AG04449 (cell line): ENCODE results near the gene CCDC183.
"Not testable (repeated sequence)": the region's sequence is repeated elsewhere in the genome, so short reads cannot be mapped to it uniquely, and the experiment has no call there.

ENCODE experiments used
- CTCF ChIA-PET: fragments of 350-600 bp; formaldehyde crosslinking; extraction: SDS; loops from one replicate; lab custom pipeline; 2021; ENCODE audit warnings: antibody characterized with exemption; lab: Yijun Ruan, JAX
- POLR2A ChIA-PET: fragments of 400-600, 350-600 bp; formaldehyde crosslinking; extraction: SDS; loops from one replicate; lab custom pipeline; 2020; ENCODE audit warnings: antibody characterized with exemption, inconsistent platforms; lab: Yijun Ruan, JAX
- DNase-seq: peaks from one replicate; pipeline ENCODE4 v3.0.0-alpha.2; 2010; ENCODE audit warnings: low read depth, low spot score
- H3K4me3 ChIP-seq: 2 replicates; pipeline ENCODE4 v1.5.1; 2011; ENCODE audit warnings: low read depth, mild to moderate bottlenecking, control low read depth, low read length
- TF ChIP-seq, protein P1 (sequence below): IDR thresholded peaks from one replicate; pipeline ENCODE4 v1.5.1; 2011; ENCODE audit warnings: mild to moderate bottlenecking, moderate library complexity, low read length, control low read depth, inconsistent platforms; ENCODE audit not compliant: insufficient read depth; ENCODE audit errors: missing control alignments

CCDC183 gene

DNA sequence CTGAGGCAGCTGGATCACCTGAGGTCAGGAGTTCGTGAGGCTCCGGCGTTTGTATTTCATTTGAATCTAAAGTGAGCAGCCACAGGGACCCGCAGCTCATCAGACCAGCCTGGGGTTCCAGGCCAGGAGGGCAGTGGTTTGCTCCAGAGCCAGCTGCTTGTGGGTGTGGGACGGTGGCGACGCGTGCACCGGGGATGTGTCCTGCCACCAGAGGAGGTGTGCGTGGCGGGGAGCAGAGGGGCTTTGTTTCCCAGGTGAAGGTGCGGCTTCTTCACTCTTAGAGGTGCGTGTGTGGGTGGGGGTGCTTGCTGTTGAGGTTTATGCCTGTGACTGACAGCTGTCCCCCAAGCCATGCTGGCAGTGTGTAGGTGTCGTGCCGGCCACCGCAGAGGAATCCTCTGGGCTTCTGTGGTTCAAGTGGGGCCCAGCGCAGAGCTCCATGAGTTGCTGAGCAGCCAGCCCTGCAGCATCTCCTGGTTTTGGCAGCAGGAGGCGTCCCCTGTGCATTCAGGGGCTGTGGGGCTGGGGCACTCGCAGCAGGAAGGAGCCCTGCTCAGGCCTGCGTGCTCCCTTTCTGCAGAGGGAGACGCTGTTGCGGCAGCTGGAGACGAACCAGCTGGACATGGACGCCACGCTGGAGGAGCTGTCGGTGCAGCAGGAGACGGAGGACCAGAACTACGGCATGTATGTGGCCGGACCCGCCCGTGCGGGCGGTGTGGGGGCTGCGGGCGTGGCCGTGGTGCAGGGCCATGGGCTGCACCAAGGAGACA, 39.2 kb downstream of the CCDC183 start:
- ChIA-PET POLR2A (interaction anchor here (1.2 kb wide), 1 partner anchor 27 kb away, joined by 4 read pairs; the partner anchor contains the start of gene RABL6), CTCF (interaction anchor here (1.0 to 1.3 kb wide), 4 partner anchors 8 to 194 kb away, joined by 3 to 4 read pairs (median 4); no protein-coding TSS in a partner anchor)
- no peak for DNase-seq
- TF ChIP-seq, protein P1, sequence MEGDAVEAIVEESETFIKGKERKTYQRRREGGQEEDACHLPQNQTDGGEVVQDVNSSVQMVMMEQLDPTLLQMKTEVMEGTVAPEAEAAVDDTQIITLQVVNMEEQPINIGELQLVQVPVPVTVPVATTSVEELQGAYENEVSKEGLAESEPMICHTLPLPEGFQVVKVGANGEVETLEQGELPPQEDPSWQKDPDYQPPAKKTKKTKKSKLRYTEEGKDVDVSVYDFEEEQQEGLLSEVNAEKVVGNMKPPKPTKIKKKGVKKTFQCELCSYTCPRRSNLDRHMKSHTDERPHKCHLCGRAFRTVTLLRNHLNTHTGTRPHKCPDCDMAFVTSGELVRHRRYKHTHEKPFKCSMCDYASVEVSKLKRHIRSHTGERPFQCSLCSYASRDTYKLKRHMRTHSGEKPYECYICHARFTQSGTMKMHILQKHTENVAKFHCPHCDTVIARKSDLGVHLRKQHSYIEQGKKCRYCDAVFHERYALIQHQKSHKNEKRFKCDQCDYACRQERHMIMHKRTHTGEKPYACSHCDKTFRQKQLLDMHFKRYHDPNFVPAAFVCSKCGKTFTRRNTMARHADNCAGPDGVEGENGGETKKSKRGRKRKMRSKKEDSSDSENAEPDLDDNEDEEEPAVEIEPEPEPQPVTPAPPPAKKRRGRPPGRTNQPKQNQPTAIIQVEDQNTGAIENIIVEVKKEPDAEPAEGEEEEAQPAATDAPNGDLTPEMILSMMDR: no peak
- no peak overlapping the region for H3K4me3 ChIP-seq

DNA sequence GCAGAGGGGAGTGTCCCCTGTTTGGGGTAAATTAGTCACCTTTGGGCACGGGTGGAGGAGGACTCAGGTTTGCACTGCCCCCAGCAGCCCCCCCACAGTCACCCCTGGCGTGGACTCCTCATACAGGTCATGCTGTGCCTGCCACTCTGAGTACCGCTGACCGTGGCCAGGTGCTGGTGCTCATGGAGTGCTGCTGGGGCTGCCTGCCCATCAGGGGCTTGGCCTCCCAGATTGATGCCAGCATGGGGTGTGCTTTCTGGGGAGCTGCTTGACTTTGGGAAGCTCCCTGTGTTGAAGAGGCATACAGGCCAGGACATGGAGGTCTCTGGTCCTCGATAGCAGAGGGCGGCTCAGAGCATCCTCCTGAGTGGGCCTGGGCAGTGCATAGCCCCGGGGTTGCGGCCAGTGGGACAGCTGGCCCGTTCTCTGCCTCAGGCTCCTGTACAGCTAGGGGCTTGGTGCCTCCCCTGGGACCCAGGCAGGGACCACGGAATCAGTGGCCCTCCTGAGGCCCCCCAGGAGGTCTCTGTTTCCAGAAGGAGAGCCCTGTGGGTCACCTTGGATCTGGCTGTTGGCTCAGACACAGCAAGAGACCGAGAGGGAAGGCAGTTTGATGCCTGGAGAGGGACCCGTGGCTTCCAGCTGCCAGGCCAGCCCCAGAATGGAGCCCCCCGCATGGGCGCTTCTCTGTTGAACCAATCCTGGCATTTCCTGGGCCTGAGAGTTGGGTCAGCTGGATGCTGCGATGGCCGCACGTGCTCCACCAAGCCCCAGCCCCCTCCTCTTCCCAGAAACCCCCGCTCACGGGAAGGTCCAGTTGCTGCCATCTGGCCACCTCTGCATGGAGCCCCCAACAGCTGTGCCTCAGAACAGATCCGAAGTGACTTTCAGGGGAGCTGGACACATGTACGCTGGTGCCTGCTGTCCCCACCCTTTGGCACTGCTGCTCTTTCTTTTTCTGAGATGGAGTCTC, 40.1 kb downstream of the CCDC183 start:
- H3K4me3 ChIP-seq: no peak overlapping the region
- CTCF ChIA-PET: interaction anchor here (1.2 to 1.3 kb wide), 3 partner anchors 17 to 193 kb away, joined by 3 to 4 read pairs (median 4); no protein-coding TSS in a partner anchor
- POLR2A ChIA-PET: interaction anchor here (1.2 kb wide), 1 partner anchor 28 kb away, joined by 4 read pairs; the partner anchor contains the start of gene RABL6
- no peak for DNase-seq
- TF ChIP-seq, protein P1: no peak

DNA sequence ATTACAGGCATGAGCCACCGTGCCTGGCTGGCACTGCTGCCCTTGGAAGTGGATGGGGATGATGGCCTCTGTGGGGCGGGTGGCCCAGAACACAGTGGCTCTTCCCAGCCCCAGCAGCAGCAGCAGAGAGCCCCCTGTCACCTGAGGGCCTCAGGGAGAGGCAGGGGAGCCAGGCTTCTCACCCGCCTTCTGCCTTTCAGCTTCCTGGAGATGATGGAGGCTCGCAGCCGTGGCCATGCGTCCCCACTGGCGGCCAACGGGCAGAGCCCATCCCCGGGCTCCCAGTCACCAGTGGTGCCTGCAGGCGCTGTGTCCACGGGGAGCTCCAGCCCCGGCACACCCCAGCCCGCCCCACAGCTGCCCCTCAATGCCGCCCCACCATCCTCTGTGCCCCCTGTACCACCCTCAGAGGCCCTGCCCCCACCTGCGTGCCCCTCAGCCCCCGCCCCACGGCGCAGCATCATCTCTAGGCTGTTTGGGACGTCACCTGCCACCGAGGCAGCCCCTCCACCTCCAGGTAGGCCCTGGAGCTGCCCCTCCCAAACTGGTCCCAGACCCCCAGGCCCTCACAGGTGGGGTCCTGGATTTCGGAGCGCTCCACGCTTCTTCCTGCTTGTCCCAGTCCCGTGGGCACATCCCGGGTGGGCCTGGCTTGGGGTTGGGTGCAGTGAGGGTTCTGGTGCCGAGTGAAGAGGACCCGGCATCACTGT, 41.2 kb downstream of the CCDC183 start:
- ChIA-PET POLR2A (interaction anchor here (1.8 kb wide), 1 partner anchor 10 kb away, joined by 6 read pairs; no protein-coding TSS in a partner anchor), CTCF (no interaction called here)
- no peak for DNase-seq
- no peak overlapping the region for H3K4me3 ChIP-seq
- TF ChIP-seq, protein P1: no peak

DNA sequence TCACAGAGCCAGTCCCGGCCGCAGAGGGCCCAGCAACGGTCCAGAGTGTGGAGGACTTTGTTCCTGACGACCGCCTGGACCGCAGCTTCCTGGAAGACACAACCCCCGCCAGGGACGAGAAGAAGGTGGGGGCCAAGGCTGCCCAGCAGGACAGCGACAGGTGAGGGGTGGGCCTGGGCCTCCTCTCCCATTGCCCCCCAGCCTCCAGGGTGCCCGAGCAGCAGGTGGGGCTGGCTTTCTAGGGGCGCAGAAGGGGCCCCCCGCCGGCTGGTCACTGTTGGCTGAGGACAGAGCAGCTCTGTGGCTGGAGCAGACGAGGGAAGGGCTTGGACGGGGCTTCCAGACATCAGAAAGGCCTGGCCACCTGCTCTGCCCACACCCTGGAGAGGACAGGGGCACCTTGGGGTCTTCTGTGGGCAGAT, 41.7 kb downstream of the CCDC183 start:
- H3K4me3 ChIP-seq, DNase-seq, CTCF ChIA-PET: not testable (repeated sequence)
- POLR2A ChIA-PET: interaction anchor here (1.8 kb wide), 1 partner anchor 9 kb away, joined by 6 read pairs; no protein-coding TSS in a partner anchor

DNA sequence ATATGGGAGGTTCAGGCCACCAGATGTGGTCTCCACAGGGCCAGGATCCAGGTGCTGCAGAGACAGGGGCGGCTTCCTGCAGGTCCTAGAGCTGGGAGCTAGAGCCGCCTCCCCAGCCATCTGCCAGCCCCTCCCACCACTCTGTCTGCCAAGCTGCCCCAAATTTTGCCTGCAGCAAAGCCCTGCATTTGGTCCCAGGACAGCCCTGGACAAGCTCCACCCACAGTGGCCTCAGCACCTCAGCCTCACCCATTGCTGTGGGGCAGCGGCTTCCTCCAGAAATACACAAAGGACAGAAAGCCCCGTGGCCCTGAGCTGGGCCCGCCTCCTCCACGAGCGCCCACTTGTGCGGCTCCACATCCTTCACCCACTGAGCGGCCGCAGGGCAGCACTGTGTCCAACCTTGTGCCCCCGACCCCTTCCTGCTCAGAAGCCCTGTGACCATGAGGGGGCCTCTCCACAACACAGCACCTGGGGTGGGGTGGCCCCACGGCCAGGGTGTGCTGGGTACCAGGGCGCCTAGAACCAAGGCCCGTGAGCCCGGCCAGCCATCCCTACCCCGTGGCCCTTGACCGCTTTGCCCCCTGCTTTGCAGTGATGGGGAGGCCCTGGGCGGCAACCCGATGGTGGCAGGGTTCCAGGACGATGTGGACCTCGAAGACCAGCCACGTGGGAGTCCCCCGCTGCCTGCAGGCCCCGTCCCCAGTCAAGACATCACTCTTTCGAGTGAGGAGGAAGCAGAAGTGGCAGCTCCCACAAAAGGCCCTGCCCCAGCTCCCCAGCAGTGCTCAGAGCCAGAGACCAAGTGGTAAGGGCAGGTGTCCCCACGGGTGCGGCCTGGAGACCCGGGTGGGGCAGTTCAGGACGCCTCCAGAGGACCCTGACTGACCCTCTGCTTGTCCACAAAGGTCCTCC, 42.4 kb downstream of the CCDC183 start:
- no peak for DNase-seq
- CTCF ChIA-PET: no interaction called here
- H3K4me3 ChIP-seq: no peak overlapping the region
- TF ChIP-seq, protein P1: no peak
- POLR2A ChIA-PET: interaction anchor here (1.8 kb wide), 1 partner anchor 8 kb away, joined by 6 read pairs; no protein-coding TSS in a partner anchor
